ENCODE data around the gene C1orf141.
"Not testable (repeated sequence)": the region's sequence is repeated elsewhere in the genome, so short reads cannot be mapped to it uniquely, and the experiment has no call there.

C1orf141 gene

DNA sequence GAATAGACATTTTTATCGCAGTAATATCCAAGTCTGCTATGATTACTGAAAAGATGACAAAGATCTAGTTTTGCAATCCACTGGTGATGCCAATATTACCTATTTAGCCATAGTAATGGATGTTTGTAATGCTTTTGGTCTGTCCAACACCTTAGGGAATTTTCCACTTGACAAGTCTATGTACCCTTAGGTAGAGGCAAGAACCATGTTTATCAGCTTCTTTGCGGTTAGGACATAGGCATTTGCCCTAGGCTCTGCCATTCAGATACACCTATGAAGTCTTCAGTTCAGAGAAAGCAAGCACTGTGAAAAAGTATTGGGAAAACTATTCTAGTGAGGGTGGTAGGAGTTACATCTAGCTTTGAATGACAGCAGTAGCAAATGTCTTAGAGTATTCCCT lies 40.6 kb downstream of the C1orf141 start:
- intact Hi-C loops (cut with DNase I): no loop called here
- no peak for DNase-seq

DNA sequence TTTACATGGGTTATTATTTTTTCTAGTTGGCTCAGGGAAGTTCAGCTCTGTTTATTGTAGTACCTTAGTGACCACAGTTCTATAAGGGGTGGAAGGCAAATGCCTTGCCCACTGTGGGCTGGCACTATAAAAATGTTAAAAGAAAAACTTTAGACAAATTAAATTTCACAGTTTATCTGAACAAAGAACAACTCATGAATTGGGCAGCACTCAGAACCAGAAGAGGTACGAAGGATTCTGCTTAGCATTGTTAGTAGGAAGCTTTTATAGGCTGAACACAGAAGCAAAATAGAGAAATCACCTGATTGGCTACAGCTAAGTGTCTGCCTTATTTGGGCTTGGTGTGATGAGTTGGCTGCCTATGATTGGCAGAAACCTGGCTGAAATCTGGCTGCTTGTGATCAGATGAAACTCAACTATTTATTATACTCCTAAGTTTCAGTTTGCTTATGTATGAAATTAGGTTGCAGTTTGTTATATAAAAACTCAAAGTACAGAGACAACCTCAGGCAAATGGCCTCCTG lies 45.0 kb downstream of the C1orf141 start:
- DNase-seq: no peak
- intact Hi-C loops (cut with DNase I): no loop called here

DNA sequence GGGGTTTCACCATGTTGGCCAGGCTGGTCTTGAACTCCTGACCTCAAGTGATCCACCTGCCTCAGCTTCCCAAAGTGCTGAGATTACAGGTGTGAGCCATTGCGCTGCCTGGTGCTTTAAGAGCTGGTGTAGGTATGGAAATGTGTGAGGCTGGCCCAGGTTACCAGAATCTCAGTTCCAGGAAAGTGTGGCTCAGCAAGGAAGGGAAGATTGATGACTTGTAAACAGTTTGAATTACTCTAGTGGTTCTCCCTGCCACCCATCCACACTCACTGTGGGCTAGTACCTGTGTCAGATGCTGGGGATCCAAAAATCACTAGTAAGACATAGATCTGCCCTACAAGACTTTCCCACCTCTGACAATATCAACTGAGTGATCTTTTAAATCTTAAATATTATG lies 46.3 kb downstream of the C1orf141 start:
- no peak for DNase-seq
- intact Hi-C loops (cut with DNase I): no loop called here

DNA sequence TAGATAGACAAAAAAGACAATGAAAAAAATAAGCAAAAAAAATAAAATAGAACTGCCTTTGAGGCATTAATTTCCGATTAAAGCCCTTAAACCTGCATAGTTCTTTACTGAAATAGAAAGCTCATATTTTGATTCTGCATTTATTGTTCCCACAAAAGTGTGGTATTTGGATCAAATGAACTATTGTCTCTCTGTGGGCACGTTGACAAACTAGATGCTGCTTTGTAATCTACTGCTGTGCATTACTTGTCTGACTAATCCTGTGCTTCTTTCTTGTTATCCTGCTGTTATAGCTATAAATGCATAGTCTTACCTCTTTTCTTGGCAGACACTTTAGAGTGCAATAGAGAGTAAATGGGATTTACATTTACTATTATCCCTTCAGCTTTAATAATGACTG lies 49.4 kb downstream of the C1orf141 start:
- DNase-seq: no peak

DNA sequence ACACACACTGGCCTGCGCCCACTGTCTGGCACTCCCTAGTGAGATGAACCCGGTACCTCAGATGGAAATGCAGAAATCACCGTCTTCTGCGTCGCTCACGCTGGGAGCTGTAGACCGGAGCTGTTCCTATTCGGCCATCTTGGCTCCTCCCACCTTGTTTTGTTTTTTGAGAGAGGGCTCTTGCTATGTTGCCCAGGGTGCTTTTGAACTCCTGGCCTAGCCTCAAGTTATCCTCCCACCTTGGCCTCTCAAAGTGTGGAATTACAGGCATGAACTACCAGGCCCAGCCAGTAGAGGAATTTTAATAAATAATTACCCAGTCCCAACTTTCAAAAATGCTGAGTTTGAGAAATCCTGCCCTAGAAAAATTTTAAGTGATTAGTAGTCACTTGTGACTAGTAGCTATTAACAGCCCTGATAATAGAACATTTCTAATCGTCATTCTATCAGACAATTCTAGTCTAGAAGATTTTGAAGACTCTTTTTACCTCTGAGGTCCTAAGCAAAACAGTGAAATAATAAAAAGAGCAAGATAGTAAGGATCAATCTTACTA lies 49.9 kb downstream of the C1orf141 start:
- intact Hi-C loops (cut with DNase I): no loop called here
- no peak for DNase-seq

More for the DNA sequence above, 49.4 kb downstream of the C1orf141 start:
- intact Hi-C loops (cut with DNase I): no loop called here

DNA sequence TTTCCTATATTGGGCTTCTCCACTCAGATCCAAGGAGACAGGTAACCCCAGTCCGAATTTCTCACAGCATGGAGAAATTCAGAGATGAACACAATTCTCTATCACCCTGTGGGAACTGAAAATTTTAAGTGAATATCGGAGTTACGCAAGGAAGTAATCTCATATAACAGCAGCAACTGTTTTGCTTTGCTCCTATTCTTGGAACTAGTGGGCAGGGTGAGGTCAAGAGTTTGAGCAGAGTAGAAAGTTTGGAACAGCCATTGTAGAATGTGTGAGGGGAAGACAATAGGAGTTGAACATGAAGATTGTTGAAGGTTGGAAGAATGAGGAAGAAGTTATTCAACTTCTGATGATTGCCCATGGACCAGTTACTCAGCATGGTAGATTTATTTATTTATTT lies 56.5 kb downstream of the C1orf141 start:
- no peak for DNase-seq
- intact Hi-C loops (cut with DNase I): no loop called here

DNA sequence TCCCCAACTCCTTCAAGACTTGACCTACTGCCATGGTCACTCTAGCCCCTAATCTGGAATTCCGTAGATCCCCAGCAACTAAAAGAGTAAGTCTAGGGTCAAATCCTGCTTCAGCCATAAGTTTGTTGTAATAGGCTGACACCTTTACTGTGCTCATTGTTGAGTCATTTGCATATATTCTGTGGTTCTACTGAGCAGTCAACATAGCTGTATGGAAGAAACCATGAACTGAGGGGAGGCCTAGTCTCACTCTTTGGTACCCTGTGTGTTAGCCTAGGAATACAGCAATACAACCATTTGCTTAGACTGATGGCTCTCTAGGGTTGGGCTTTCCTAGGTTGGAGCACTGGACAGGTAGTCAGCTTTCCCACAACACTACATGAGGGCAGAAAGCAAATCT lies 57.2 kb downstream of the C1orf141 start:
- DNase-seq: no peak
- intact Hi-C loops (cut with DNase I): no loop called here

DNA sequence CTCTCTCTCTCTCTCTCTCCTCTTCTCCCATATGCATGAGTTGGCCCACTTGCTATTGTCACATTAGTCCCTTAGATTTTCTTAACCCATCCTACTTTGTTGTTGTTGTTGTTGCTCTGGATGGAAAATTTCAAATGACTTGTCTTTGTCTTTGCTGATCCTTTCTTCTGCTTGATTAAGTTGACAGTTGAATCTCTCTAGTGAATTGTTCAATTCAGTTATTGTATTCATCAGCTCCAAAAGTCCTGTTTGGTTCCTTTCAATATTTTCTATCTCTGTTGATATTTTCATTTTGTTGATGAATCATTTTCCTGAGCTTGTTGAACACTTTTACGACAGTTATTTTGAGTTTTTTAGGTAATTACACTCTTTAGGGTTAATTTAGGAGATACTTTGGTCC lies 62.0 kb downstream of the C1orf141 start:
- DNase-seq: no peak
- intact Hi-C loops (cut with DNase I): no loop called here

DNA sequence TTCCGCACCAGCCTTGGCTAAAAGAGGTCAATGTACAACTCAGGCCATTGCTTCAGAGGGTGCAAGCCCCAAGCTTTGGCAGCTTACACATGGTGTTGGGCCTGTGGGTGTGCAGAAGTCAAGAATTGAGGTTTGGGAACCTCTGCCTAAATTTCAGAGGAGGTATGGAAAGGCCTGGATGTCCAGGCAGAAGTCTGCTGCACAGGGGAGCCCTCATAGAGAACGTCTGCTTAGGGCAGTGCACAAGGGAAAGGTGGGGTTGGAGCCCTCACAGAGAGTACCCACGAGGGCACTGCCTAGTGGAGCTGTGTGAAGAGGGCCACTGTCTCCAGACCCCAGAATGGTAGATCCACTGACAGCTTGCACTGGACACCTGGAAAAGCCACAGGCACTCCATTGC lies 67.1 kb downstream of the C1orf141 start:
- intact Hi-C loops (cut with DNase I): not testable (repeated sequence)
- peak in 1 of 10 donors; percentile 43 for DNase-seq

DNA sequence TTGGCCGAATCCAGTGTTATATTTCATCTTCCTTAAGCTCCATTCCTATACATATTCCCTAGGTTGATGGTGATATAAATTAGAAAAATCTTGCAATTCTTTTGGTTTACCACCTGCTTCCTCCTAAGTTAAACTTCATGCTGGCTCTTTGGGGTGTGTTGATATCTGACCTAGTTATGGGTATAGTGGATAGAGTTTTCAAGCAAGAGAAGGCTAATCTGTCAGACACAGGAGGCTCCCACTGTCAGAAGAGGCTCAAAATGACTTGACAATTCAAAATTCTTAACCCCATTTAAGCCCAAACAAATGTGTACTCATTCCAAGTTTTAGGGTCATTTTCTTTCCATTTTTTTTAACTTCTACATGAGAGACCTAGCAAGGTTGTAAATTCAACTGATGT lies 72.4 kb downstream of the C1orf141 start:
- intact Hi-C loops (cut with DNase I): no loop called here

DNA sequence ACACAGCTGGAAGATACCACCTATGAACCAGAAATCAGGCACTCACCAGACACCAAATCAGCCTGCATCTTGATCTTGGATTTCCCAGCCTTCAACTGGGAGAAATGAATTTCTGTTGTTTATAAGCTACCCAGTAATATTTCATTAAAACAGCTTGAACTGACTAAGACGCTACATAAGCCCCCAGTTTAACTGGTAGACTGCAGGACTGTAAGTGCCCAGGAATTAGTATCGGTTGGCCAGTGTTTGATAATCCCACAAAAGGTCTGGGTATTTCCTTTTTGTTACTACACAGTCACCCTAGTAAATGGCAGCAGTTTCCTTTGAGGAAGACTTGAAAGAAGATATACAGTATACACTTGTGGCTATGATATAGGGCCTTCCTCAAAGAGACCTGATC lies 73.5 kb downstream of the C1orf141 start:
- intact Hi-C loops (cut with DNase I): no loop called here
- no peak for DNase-seq

More for the DNA sequence above, 72.4 kb downstream of the C1orf141 start:
- DNase-seq: no peak

DNA sequence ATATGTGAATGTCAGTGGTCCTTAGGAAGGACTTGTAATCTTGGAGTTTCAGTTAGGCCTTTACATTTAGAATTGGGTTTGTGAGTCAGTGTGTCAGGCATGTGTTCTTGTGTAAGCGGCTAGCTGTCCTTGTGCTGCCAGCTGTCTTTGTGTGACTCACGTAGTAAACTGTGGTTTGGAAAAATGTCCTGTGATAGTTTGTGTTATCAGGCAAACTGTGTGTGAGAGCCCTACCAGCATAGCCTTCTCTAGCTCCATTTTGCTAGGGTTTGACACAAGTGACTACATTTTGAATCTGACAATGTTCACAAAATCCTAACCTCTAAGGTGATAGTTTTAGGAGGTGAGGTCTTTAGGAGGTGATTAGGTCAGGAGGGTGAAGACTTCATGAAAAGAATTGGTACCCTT lies 74.0 kb downstream of the C1orf141 start:
- intact Hi-C loops (cut with DNase I): no loop called here
- DNase-seq: no peak

DNA sequence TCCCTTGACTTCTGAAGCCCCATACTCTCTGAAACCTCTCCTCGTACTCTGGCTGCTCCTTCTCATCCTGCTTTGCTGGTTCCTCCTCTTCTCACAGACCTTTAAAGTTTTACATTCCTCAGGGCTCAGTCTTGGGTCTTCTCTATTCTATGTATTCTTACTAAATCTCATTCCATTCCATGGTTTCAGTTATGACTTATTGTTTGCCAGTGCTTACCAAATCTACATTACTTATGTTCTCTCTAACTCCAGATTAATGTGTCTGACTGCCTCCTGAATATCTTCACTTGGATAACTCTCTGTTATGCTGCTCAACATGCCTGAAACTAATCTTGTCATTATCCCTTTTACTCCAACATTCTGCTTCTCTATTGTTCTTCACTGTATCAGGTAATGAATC lies 75.4 kb downstream of the C1orf141 start:
- DNase-seq: no peak
- intact Hi-C loops (cut with DNase I): no loop called here

DNA sequence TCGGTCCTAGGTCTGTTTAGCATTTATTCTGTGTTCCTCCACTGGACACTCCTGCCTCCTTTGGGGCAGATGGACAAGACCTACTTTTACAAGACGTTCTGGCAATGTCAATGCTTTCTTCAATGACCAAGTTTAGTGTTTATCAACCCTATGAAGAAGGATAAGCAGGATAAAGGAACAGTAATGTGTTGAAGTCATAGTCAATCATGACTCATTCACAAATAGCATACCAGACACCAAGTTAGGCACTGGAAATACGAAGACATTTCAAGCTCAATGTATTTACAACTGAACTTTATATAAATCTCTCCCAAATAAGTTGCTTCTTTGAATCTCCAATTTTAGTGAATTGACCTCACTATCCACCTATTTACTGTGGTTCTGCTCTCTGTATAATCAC lies 76.0 kb downstream of the C1orf141 start:
- intact Hi-C loops (cut with DNase I): no loop called here
- DNase-seq: no peak

DNA sequence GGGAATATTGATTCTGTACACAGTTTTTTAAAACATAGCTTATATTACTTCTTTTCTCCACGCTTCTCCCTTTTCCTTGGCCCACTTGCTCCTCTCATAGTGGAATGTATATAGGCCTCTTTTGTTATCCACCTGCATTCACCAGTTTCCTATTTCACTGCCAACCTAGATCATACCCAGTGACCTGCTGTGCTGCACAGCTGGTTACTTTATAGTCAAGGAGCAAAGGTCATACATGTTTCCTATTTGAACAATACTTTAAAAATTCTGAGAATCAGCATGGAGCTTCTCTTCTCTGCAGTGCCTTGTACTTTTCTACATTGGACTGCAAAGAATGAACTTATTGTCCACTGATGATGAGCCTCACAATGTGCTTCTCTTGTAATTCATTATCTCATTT lies 76.5 kb downstream of the C1orf141 start:
- no peak for DNase-seq
- intact Hi-C loops (cut with DNase I): no loop called here

DNA sequence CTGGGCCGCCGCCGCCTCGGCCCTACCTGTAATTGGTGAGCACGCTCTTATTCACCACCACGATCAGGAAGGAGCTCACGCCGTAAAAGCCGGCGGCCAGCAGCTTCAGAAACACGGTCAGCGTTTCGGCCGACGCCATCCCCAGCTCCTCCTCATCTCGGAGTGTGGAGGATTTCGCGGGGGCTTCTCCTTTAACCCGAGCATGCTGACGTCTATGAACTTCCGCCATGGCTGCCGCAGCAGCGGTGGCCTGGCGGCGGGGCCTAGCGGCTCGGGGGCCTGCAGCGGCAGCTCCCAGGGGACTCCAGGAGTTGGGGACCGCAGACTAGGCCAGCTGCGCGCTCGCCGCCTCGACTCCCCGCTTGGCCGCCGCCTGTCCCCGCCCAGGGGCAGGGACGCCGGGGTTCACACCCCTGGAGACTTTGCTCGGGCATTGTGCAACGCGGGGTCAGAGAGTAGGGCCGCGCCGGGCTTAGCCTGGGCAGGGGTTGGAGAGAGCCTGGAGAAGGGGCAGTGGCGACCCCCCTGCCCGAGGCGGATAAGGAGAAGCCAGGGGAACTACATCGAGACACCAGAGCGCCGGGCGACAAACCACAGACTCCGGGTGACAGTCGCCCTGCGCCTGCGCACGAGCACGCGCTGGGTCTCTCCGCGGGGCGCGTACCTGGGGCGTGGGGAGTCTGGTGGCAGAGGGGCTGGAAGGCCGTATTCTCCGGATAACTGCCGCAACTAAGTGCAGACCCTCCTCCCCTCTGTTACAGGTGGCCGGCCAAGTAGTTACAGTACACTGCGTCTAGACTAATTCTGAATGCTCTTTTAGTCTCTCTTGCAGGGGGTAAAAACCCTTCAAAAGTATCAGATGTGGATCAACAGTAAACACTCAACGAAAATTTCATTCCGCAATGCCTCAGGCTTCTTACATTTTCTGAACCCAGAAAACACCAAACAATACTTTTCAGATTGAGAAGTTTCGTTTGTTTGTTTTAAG lies 80.7 kb downstream of the C1orf141 start, which contains the start of gene SLC35D1:
Gene SLC35D1 (minus strand): TSS at position 364 of the 988 bp plus-strand sequence. CDS start 135 bp downstream, at position 229.
- intact Hi-C loops (cut with DNase I): loop anchor here (5.0 kb wide), 1 partner anchor 122 kb away; no protein-coding TSS in a partner anchor
- DNase-seq: peak; percentile 74 to 98 (median 82)

DNA sequence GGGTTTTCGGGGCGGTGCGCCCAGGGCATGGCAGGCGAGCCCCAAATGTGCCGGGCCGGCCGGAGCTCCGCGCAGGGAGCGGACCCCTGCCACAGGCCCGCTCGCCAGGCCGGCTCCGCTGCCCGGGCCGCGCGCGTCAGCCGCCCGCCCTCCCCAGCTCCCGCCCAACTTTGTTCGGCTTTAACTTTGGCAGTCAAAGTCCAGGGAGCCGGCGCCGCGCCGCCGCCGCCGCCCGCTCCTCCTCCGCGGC lies 81.3 kb downstream of the C1orf141 start:
- DNase-seq: peak in 9 of 10 donors; percentile 26 to 90 (median 44)
- intact Hi-C loops (cut with DNase I): loop anchor here (5.0 kb wide), 1 partner anchor 121 kb away; no protein-coding TSS in a partner anchor

DNA sequence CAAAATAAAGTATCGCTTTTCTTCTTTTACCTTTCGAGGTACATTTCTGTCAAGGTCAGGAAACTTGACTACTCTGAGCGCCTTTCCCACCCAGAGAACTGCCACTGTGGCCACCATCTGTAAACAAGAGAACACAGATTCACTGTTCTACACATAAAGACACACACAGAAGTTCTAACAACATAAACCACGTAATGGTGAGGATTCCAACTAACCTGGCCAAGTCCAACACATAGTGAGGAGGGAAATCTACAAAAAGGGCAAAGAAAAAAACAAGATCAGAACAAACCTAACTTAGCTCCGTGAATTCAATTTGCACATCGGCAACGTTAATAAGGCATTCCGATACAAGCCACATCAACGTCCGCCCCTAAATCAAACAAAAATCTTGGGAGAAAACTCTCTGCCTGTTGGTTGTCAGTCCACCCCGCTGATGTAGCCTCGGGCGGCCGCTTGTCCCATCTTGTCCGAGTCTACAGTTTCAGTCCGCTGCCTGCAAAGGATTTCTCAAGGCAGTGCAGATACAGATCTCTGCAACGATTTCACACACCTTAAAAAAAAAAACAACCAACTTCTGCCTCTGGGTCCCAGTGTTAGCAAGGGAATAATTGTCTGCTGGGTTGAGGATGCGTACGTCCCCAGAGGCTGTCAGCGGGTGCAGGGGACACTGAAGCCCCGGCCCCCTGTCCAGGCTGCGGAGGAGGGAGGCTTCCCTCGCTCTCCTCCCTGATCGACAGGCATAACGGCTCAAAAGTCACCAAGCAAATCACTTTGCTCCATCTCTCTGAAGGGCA lies 81.8 kb downstream of the C1orf141 start:
- DNase-seq: peak in 8 of 10 donors; percentile 12 to 85 (median 28)
- intact Hi-C loops (cut with DNase I): loop anchor here (5.0 kb wide), 1 partner anchor 121 kb away; no protein-coding TSS in a partner anchor

DNA sequence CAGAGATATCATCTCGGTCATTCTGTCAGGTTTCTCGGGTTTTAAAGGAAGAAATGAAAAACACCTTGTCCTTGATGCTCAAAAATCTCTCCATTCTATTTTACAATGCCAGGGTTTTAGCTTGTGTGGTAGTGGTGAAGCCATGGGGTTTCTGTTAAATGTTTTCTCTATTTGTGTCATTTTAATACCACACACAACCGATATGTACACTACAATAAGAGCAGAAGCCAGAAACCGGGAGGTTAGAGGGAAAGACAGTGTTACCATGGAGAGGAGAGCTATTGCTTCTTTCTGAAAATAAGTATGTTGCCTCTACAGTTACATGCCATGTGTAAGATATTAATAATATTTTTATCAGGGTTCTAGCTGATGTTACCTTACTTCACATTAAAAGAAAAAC lies 83.6 kb downstream of the C1orf141 start:
- DNase-seq: no peak
- intact Hi-C loops (cut with DNase I): loop anchor here (5.0 kb wide), 1 partner anchor 119 kb away; no protein-coding TSS in a partner anchor

DNA sequence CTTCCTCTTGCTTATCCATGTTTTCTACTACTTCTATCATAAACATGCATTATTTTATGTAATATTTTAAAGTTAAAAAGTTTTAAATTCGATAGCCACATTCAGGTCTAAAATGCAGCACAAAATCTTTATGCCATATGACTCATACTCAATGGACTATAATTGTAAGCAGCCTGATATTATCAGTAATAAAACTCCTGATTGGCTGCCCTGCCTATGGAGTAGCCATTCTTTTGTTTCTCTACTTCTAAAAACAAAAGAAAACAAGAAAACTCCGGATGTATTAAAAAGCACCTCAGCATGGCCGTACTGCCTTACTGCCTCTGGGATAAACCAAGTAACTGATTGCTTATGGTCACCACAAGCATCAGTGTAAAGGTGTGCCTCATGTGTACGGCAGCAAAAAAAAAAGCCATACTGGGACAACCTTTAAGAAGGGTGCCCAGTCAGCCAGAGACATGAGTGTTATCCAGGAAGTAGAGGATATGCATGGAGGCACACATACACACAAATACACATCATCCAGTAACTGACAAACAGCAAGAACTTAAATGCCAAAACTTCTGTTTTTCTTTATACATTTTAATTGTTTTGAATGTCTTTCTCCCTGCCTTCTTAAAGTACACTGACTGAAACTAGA lies 90.0 kb downstream of the C1orf141 start:
- intact Hi-C loops (cut with DNase I): no loop called here
- no peak for DNase-seq
